H1 (cell line): Measurements from ENCODE around the gene TSPAN16. TPM values are rescaled to one million over a fixed set of nuclear protein-coding genes. Genes with fewer than 3 reads are reported as not detected.

Source experiments
- CTCF ChIA-PET: fragments of 300-600 bp; sonication (Branson Sonifier 250); formaldehyde crosslinking; loops from one replicate; lab custom pipeline; 2021; ENCODE audit not compliant: partially characterized antibody; lab: Charles Lee
- POLR2A ChIA-PET: fragments of 300-600 bp; sonication (Branson Sonifier 250); formaldehyde crosslinking; loops from one replicate; lab custom pipeline; 2021; ENCODE audit warnings: inconsistent platforms; ENCODE audit not compliant: partially characterized antibody; lab: Charles Lee
- DNase-seq, 2 experiments: peaks; one replicate each; pipeline versions ENCODE4 v3.0.0 to v3.0.0-alpha.2; 2010 to 2022; ENCODE audit warnings: low spot score in 2 of 2, low read depth in 1 of 2, mixed read lengths in 1 of 2
- FAIRE-seq: peaks from 2 replicates; lab custom pipeline; 2011; peaks lifted over from hg19 to GRCh38; lab: Jason Lieb, UNC
- H2AFZ ChIP-seq: 2 replicates; pipeline ENCODE4 v1.8.1; 2012; ENCODE audit warnings: low read length, inconsistent platforms
- H2AK5ac ChIP-seq: 2 replicates; pipeline ENCODE4 v1.6.1; 2013; ENCODE audit warnings: low read depth, low read length
- H2BK120ac ChIP-seq: replicated peaks from 2 replicates; pipeline ENCODE3; 2013; ENCODE audit warnings: low read depth, low read length, inconsistent platforms
- H2BK12ac ChIP-seq: 2 replicates; pipeline ENCODE4 v1.6.1; 2013; ENCODE audit warnings: low read depth, low read length
- H2BK15ac ChIP-seq: 2 replicates; pipeline ENCODE4 v1.6.1; 2013; ENCODE audit warnings: low read length
- H2BK20ac ChIP-seq: 2 replicates; pipeline ENCODE4 v1.6.1; 2013; ENCODE audit warnings: low read length
- H2BK5ac ChIP-seq: 2 replicates; pipeline ENCODE4 v1.6.1; 2013; ENCODE audit warnings: low read depth, low read length
- H3K14ac ChIP-seq: 2 replicates; pipeline ENCODE4 v1.6.1; 2013; ENCODE audit warnings: inconsistent platforms; ENCODE audit not compliant: insufficient read length
- H3K18ac ChIP-seq: 2 replicates; pipeline ENCODE4 v1.6.1; 2013; ENCODE audit warnings: low read length; ENCODE audit errors: extremely low read depth
- H3K23ac ChIP-seq: 2 replicates; pipeline ENCODE4 v1.6.1; 2013; ENCODE audit warnings: inconsistent platforms; ENCODE audit not compliant: insufficient read length
- H3K23me2 ChIP-seq: 2 replicates; pipeline ENCODE4 v1.6.1; 2013; ENCODE audit warnings: low read depth, low read length
- H3K27ac ChIP-seq: 2 replicates; pipeline ENCODE4 v1.6.1; 2011; ENCODE audit warnings: low read depth, low read length, inconsistent platforms
- H3K27me3 ChIP-seq, 4 experiments: replicated peaks in 1 of 4; 1 replicate in 1 of 4; 2 replicates in 3 of 4; pipeline versions ENCODE4 v1.6.1 to v1.8.1; 2011 to 2013; ENCODE audit warnings: low read length in 3 of 4, mild to moderate bottlenecking in 3 of 4, inconsistent platforms in 2 of 4, mixed read lengths in 2 of 4, moderate library complexity in 1 of 4; ENCODE audit not compliant: control insufficient read depth in 3 of 4, insufficient read depth in 3 of 4; ENCODE audit errors: extremely low read depth in 1 of 4
- H3K36me3 ChIP-seq, 4 experiments: 2 replicates each; pipeline versions ENCODE4 v1.6.1 to v1.8.1; 2011 to 2013; ENCODE audit warnings: mild to moderate bottlenecking in 4 of 4, low read length in 3 of 4, moderate library complexity in 2 of 4, control low read depth in 1 of 4, inconsistent platforms in 1 of 4; ENCODE audit not compliant: insufficient read depth in 4 of 4, control insufficient read depth in 2 of 4
- H3K4ac ChIP-seq: replicated peaks from 2 replicates; pipeline ENCODE3; 2013; ENCODE audit warnings: low read length, low read depth, mixed read lengths, inconsistent platforms; ENCODE audit not compliant: insufficient read length
- H3K4me1 ChIP-seq, 4 experiments: replicated peaks in 1 of 4; 1 replicate in 1 of 4; 2 replicates in 3 of 4; pipeline versions ENCODE4 v1.6.1 to v1.8.1; 2011 to 2013; ENCODE audit warnings: low read length in 3 of 4, inconsistent platforms in 2 of 4, mixed read lengths in 1 of 4; ENCODE audit not compliant: insufficient read depth in 4 of 4, control insufficient read depth in 3 of 4
- H3K4me2 ChIP-seq, 2 experiments: 2 replicates each; pipeline versions ENCODE4 v1.6.1 to v1.8.1; 2011 to 2013; ENCODE audit warnings: low read depth in 2 of 2, low read length in 2 of 2, control low read depth in 1 of 2, inconsistent platforms in 1 of 2, mild to moderate bottlenecking in 1 of 2; ENCODE audit not compliant: insufficient read depth in 1 of 2
- H3K4me3 ChIP-seq, 4 experiments: fragments of 200-600, 300-600 bp in 1 of 4; sonication (generic), shearing (Covaris generic), sonication (Bioruptor Twin) in 1 of 4; 2 replicates each; pipeline versions ENCODE4 v1.5.1 to v1.8.1; 2011 to 2016; ENCODE audit warnings: low read length in 4 of 4, low read depth in 3 of 4, control low read depth in 2 of 4, inconsistent platforms in 2 of 4, mild to moderate bottlenecking in 2 of 4, mixed read lengths in 1 of 4, moderate library complexity in 1 of 4; ENCODE audit not compliant: insufficient read depth in 2 of 4; ENCODE audit errors: extremely low read depth in 1 of 4
- H3K56ac ChIP-seq: replicated peaks from 2 replicates; pipeline ENCODE3; 2013; ENCODE audit warnings: low read depth, mild to moderate bottlenecking, mixed read lengths, low read length, inconsistent platforms; ENCODE audit not compliant: insufficient read length
- H3K79me1 ChIP-seq: 2 replicates; pipeline ENCODE4 v1.6.1; 2013; ENCODE audit warnings: low read depth, low read length, control low read depth
- H3K79me2 ChIP-seq, 2 experiments: 2 replicates each; pipeline versions ENCODE4 v1.6.1 to v1.8.1; 2012 to 2013; ENCODE audit warnings: low read length in 2 of 2, mild to moderate bottlenecking in 2 of 2, inconsistent platforms in 1 of 2; ENCODE audit not compliant: insufficient read depth in 2 of 2, control insufficient read depth in 1 of 2
- H3K9ac ChIP-seq, 4 experiments: replicated peaks in 1 of 4; 1 replicate in 1 of 4; 2 replicates in 3 of 4; pipeline versions ENCODE4 v1.6.1 to v1.8.1; 2011 to 2013; ENCODE audit warnings: low read depth in 3 of 4, low read length in 3 of 4, control low read depth in 2 of 4, mild to moderate bottlenecking in 2 of 4, moderate library complexity in 2 of 4, inconsistent platforms in 1 of 4; ENCODE audit errors: extremely low read depth in 1 of 4
- H3K9me3 ChIP-seq, 2 experiments: 2 replicates each; pipeline versions ENCODE4 v1.6.1 to v1.8.1; 2012 to 2013; ENCODE audit warnings: mild to moderate bottlenecking in 2 of 2, moderate library complexity in 2 of 2, control low read depth in 1 of 2, inconsistent platforms in 1 of 2, low read depth in 1 of 2, low read length in 1 of 2, mixed read lengths in 1 of 2; ENCODE audit not compliant: insufficient read depth in 2 of 2
- H4K20me1 ChIP-seq, 2 experiments: replicated peaks in 1 of 2; 2 replicates each; pipeline versions ENCODE3 to v1.8.1; 2011 to 2013; ENCODE audit warnings: inconsistent platforms in 2 of 2, low read length in 2 of 2, mild to moderate bottlenecking in 1 of 2; ENCODE audit not compliant: insufficient read depth in 2 of 2, control insufficient read depth in 1 of 2
- H4K5ac ChIP-seq: 2 replicates; pipeline ENCODE4 v1.6.1; 2013; ENCODE audit warnings: low read length, low read depth, mixed read lengths, inconsistent platforms; ENCODE audit not compliant: insufficient read length
- H4K8ac ChIP-seq: 2 replicates; pipeline ENCODE4 v1.8.0; 2013; ENCODE audit warnings: mild to moderate bottlenecking, moderate library complexity, low read length, inconsistent platforms; ENCODE audit not compliant: insufficient read depth; ENCODE audit errors: extremely low read depth
- H4K91ac ChIP-seq: replicated peaks from 2 replicates; pipeline ENCODE3; 2013; ENCODE audit warnings: low read length, mixed read lengths, inconsistent platforms; ENCODE audit not compliant: insufficient read length
- ZNF274 ChIP-seq: IDR thresholded peaks from 2 replicates; pipeline ENCODE4 v1.7.0; 2012; ENCODE audit warnings: low read length, borderline replicate concordance; ENCODE audit errors: extremely low read depth
- WGBS, 2 experiments: shearing (Covaris generic) in 1 of 2; methylation state at CpG; one replicate each; pipeline versions ENCODE4 v1.1.6 to v1.1.7; 2013 to 2015; ENCODE audit warnings: low lambda C conversion rate in 2 of 2, mixed read lengths in 2 of 2, inconsistent platforms in 1 of 2, low coverage in 1 of 2, missing lambda C conversion rate in 1 of 2; ENCODE audit not compliant: insufficient replicate concordance in 2 of 2, insufficient coverage in 1 of 2, insufficient read length in 1 of 2; ENCODE audit errors: extremely low coverage in 1 of 2, missing lambda C conversion rate in 1 of 2; 5-methylcytosine and 5-hydroxymethylcytosine counted together
- polyA plus RNA-seq, 7 experiments: library from polyadenylated mRNA; depleted of rRNA in 3 of 7; stranded (reverse) in 5 of 7; unstranded in 2 of 7; fragments of >200 nt in 5 of 7; fragments of 200-250 nt in 2 of 7; gene quantifications; 1 replicate in 5 of 7; 2 replicates in 1 of 7; 4 replicates in 1 of 7; pipeline versions ENCODE4 v1.2.1 to v1.2.3, GENCODE V29; 2011 to 2013; ENCODE audit warnings: missing spikeins in 2 of 7, mixed read lengths in 2 of 7
- total RNA-seq: library from RNA; stranded (reverse); fragmentation: NEBNext Ultra II Directional; extraction: Animal tissue kit (Norgen Biotek cat#: 25700); gene quantifications from 2 replicates; pipeline ENCODE4 v1.2.1, GENCODE V29; 2021

TSPAN16 gene
- total and polyA plus RNA-seq, 2 of the 8 experiments (the other 6 are each of a cell fraction or from before 2014, with no cell fraction given) = not detected

GRCh38 chr19:11363881-11364280 is 67.9 kb downstream of the TSPAN16 start:
- Histone ChIP-seq H3K27me3 (peaks cover 0 to 4% (median 2%) of the 10 kb centered on the region in 4 experiments; a peak in 3 of 7 replicates), H3K23ac (no peak overlapping the region), H4K20me1 (no peaks in the 10 kb centered on the region), H3K4me1 (peaks cover 0 to 7% (median 5%) of the 10 kb centered on the region in 4 experiments), H3K79me1 (no peaks in the 10 kb centered on the region), H3K27ac (no peak overlapping the region), H3K4ac (no peak overlapping the region), H2BK20ac (no peak overlapping the region), H3K4me3 (no peak overlapping the region), H2AFZ (no peak overlapping the region), H3K14ac (no peak overlapping the region), H3K79me2 (no peaks in the 10 kb centered on the region), H2BK12ac (no peak overlapping the region), H3K4me2 (no peak overlapping the region), H3K9me3 (no peaks in the 10 kb centered on the region), H3K18ac (no peak overlapping the region), H2AK5ac (no peak overlapping the region), H2BK5ac (no peak overlapping the region), H3K56ac (no peak overlapping the region), H3K23me2 (peaks cover 10% of the 10 kb centered on the region; the same call in 1 of the 2 replicates), H3K9ac (no peak overlapping the region), H4K8ac (no peak overlapping the region), H2BK15ac (no peak overlapping the region), H4K5ac (no peak overlapping the region), H2BK120ac (no peak overlapping the region), H4K91ac (no peak overlapping the region), H3K36me3 (peaks cover 0 to 3% (median 0%) of the 10 kb centered on the region in 4 experiments; a peak in 1 of 8 replicates)
- FAIRE-seq (no peak), DNase-seq (no peak)
- ChIA-PET CTCF (interaction anchor here (1.0 to 1.2 kb wide), 3 partner anchors 11 to 17 kb away, joined by 3 to 5 read pairs (median 4); partner anchors contain the start of gene SWSAP1), POLR2A (interaction anchor here (1.0 to 1.8 kb wide), 4 partner anchors 9 to 17 kb away, joined by 3 to 7 read pairs (median 4); partner anchors contain the start of gene SWSAP1)
- 88% methylated on average over 9 of the region's 10 CpGs; no CpG with 5 or more reads in 1 of the 2 experiments for WGBS, 2 experiments
- no peak for TF ChIP-seq ZNF274
